ENCODE results near the gene STK24. TPM values are rescaled to one million over a fixed set of nuclear protein-coding genes. Genes with fewer than 3 reads are reported as not detected.
A peak's percentile ranks its signal among the peaks of the same experiment; 100 is the strongest.

The STK24 gene
- total and polyA plus RNA-seq, 2 of the 4 experiments (the other 2 are of a cell fraction): 29.2 to 43.4 TPM

GRCh38 chr13:98549006-98549727 is 27.7 kb downstream of the STK24 start (continued):
- TF ChIP-seq CTCF (conservative IDR thresholded peaks at IDR 0.05; ENCODE audit: low read depth, low read length): no peak

GRCh38 chr13:98548230-98548629 is 28.7 kb downstream of the STK24 start:
- BruUV-seq (replicated peaks): no TSS peak
- Histone ChIP-seq H4K5ac (ENCODE audit: low read depth, low read length) (peak overlapping the region; percentile 80; the same call in 1 of the 2 replicates), H3K9ac (ENCODE audit: low read depth, low read length) (no peak overlapping the region), H3K4me3 (ENCODE audit: insufficient read depth, low read depth, low read length) (no peak overlapping the region), H4K20me1 (ENCODE audit: insufficient read depth, low read length) (peaks cover 49% of the 10 kb centered on the region), H2AFZ (replicated peaks; ENCODE audit: low read length, poor library complexity) (no peak overlapping the region), H3K9me3 (ENCODE audit: control insufficient read depth, insufficient read depth, low read length) (peaks cover 10% of the 10 kb centered on the region), H3K4me1 (ENCODE audit: control insufficient read depth, insufficient read depth, low read length) (peaks cover 28% of the 10 kb centered on the region), H3K18ac (ENCODE audit: low read depth, low read length) (peak overlapping the region; percentile 78), H3K79me1 (ENCODE audit: low read depth in 1 of 2, low read length in 2 of 2) (peaks cover 30 to 77% of the 10 kb centered on the region in 2 experiments), H3K36me3 (ENCODE audit: control insufficient read depth, insufficient read depth, low read length) (peaks cover 8% of the 10 kb centered on the region), H2BK5ac (ENCODE audit: low read depth, low read length, poor library complexity, severe bottlenecking) (peak overlapping the region; percentile 92), H3K27me3 (ENCODE audit: control insufficient read depth, insufficient read depth, low read length) (no peaks in the 10 kb centered on the region), H2BK20ac (ENCODE audit: low read depth, low read length) (peak overlapping the region; percentile 91), H4K91ac (ENCODE audit: insufficient read depth, low read depth, low read length) (peak overlapping the region; percentile 77), H2BK120ac (ENCODE audit: low read depth, low read length) (peak overlapping the region; percentile 66), H3K27ac (ENCODE audit: insufficient read depth, low read length) (peak overlapping the region; percentile 74), H2AK9ac (replicated peaks; ENCODE audit: low read depth, low read length, poor library complexity) (no peak overlapping the region), H3K4me2 (ENCODE audit: low read depth, low read length) (peak overlapping the region; percentile 26; the same call in 1 of the 2 replicates), H3K56ac (ENCODE audit: extremely low read depth, insufficient read depth, low read length) (no peak overlapping the region), H4K8ac (ENCODE audit: low read depth in 2 of 2, low read length in 2 of 2) (peak overlapping the region in 1 of 2 experiments; percentile 73; a peak in 2 of 4 replicates), H2AK5ac (ENCODE audit: low read depth, low read length) (peak overlapping the region; percentile 79), H3K14ac (replicated peaks; ENCODE audit: low read depth, low read length) (peak overlapping the region; percentile 94), H3K9me1 (ENCODE audit: insufficient read depth, low read length) (peaks cover 38% of the 10 kb centered on the region), H3K4ac (ENCODE audit: low read depth, low read length) (peak overlapping the region; percentile 82), H2BK15ac (ENCODE audit: low read depth, low read length) (peak overlapping the region; percentile 39; the same call in 1 of the 3 replicates), H3K23ac (ENCODE audit: low read depth, low read length) (peak overlapping the region; percentile 31; the same call in 1 of the 2 replicates)
- dilution Hi-C loops (cut with HindIII; ENCODE audit: low sequenced_read_pairs, unreplicated experiment) (no loop called here), intact Hi-C loops (cut with micrococcal nuclease) (loop anchor here (2.0 kb wide), 1 partner anchor 39 kb away; no protein-coding TSS in a partner anchor), in situ Hi-C loops (cut with MboI; ENCODE audit: low sequenced_read_pairs) (no loop called here)
- POLR2A ChIA-PET (ENCODE audit: unreplicated experiment): no interaction called here
- DNase-seq (peak; percentile 42), ATAC-seq (ENCODE audit: low read depth) (no peak)
- TF ChIP-seq RAD21 (IDR thresholded peaks at IDR 0.05; ENCODE audit: low read length) (no peak), ELK1 (IDR thresholded peaks at IDR 0.05; ENCODE audit: borderline replicate concordance, low read depth, low read length) (no peak)
- no CpG with 5 or more reads among the region's 3 CpGs for WGBS, 2 experiments (ENCODE audit: extremely low coverage in 2 of 2, insufficient read length in 1 of 2)
- CTCF ChIA-PET: interaction anchor here (0.9 kb wide), 1 partner anchor 46 kb away, joined by 3 read pairs; no protein-coding TSS in a partner anchor
